COLO668 (cell line): ENCODE results near the gene DLX4.

ENCODE experiments used
- DNase-seq: peaks from one replicate; lab custom pipeline; 2025; ENCODE audit not compliant: unreplicated experiment; lab: John Stamatoyannopoulos, UW

The DLX4 gene

DNA sequence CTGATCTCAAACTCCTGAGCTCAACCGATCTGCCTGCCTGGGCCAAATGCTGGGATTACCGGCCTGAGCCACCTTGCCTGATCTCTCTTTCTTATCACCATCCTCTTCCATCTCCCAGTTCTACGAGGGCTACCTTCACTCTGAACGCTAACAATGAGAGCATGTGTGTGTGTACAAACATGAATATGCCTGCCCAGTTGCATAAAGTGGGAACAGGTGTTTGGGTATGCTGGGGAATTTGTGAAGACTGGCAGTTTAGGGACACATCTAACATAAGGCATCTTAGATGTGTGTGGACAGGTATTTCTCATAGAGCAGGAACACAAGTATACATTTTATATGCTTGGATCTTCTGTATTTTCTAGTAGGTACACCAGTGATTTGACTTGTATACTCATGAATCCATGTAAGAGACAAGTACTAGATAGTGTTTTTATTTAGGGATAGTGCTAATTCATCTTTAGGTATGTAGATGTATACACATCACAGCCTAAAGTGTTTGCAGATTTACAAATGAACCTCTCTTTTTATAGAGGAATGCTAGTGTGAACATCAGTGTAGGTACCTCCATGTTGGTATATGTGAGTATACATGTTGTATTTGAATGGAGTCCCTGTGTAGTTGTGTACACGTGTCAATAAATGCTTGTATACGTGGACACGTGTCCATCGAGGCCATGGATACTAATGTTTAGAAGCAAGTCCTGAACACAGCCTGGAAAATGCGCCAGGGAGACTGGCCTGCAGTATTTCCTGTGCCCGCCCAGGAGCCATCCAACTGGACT is 1.2 kb upstream of the DLX4 start:
- no peak for DNase-seq

DNA sequence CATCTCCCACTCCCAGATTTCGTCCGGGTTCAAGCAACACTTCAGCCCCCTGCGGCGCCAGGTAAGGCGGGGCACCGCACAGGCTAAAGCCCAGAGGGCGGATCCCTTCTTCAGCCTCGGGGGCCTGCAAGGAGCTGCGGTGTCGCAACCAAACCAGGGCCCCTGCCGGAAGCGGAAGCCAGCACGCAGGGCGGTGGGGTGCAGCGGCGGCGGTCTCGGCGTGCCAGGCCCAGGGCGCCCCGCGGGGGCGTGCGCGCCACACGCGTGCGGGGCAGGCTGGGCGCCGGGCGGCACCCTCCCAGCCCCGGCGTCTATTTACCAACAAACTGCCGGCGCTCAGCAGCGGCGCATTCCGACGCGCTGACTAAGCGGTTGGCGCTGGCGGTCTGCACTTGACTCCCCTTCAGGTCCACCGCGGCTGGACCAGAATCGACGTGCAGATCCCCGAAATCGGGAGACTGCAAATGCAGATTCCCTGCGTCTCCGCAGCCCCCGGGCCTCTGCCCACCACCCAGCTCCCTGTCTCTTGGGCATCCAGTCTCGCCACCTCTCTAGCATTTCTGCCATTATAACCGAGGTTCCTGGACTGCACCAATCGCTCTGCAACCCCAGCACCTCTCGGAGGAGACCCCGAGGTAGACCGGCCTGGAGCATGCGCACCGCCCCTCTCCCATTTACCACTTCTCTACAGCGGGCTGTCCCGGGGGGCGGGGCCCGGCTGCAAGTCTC is 421 bp upstream of the DLX4 start:
- DNase-seq: peak; percentile 28

DNA sequence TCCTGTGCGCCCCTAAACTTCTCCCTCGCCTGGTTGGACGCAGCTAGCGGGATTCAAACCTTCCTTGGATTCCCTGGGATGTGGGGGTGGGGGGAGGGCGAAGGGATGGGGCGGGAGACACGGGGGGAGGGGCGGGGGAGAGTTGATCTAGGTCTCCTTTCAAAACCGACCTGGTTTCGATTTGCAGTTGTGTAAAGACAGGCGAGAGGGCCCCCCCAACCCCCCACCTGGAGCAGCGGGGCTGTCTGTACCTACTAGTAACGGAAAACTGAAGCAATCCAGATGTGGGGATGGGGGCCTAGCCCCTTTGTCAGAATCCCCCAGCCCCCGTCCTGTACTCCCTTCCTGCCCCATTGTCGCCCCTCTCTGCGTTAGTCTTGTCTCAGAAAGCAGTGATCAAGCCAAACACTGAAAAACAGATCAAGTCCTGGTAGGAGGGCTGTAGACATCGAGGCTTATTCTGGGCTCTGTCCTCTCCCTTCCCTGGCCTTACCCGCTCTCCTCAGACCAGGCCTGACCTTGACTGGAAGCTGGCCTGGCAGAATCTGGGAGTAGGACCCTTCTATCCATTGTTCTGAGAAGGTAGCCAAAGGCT is 902 bp downstream of the DLX4 start:
- no peak for DNase-seq

DNA sequence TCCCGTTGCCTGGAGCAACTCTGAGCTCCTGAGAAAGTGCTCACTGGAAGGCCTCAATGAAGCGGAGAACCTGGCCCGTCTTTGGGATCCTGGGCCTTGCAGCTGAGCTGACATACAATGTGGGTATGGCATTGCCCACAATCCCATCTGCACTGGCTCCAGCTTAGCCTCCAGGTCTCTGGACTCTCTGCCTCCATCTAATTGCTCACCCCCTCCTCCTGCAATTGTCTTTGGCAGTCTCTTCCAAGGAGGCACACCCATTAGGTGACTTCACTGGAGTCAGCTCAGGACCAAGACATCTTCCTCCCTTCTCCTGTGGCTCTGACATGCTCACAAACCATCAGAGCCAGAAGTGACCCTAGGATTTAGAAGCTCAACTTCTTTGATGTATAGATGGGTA is 1.5 kb downstream of the DLX4 start:
- no peak for DNase-seq

DNA sequence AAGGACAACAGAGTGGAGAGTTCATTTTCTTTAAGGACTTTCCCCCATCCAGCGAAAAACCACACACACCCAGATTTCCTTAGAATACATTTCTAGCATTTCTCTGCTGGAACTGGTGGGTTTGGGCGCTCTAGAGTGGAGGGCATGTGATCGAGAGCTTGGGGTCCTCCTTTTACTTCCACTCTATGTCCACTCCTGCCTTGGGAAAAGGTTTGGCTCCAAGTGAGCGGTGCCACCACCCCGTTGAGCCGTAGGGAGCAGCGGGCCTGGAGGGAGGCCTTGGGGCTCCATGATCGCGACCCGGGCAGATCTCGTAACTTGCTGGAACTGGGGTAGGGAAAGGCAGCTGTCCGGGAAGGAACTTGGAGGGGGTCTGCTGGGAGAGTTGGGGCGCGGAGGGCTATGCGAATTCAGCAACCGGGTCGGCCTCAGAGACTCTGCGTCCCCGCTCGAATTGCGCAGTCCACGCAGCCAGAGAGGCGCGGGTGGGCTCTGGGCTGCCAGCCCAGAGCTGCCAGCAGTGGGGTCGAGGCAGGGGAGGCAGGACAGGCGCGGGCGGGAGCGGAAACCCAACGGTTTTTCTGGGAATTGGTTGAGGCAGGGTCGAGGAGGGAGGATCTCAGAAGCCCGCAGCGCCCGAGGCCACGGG is 2.3 kb downstream of the DLX4 start:
- DNase-seq: no peak

DNA sequence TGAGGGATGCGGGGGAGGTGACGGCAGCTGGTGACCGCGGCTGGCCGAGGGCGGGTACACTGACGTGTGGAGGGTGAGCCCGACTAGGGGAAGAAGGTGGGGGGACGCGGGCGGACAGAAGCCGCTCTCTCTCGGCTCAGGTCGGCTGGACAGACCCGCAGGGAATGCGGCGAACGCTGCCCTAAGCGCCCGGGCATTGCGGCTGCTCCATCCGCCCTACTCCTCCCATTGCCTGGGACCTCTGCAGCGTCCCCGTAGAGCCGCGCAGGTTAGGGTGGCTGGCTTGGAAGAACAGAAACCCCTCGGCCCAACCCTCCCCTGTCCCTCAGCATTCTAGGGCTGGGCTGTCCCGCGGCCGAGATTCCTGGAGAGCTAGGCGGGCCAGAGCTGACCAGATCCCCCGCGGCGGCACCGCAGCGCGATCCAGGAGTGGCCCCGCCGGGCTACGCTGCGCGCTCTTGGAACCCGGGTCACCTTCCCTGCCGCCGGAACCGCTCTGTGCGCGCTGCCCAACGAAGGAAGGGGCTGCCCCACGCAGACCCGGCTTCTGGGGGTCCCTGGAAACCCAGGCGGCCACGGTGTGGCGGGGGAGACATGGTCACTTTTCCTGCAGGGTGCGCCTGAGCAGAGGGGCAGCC is 3.0 kb downstream of the DLX4 start:
- no peak for DNase-seq

DNA sequence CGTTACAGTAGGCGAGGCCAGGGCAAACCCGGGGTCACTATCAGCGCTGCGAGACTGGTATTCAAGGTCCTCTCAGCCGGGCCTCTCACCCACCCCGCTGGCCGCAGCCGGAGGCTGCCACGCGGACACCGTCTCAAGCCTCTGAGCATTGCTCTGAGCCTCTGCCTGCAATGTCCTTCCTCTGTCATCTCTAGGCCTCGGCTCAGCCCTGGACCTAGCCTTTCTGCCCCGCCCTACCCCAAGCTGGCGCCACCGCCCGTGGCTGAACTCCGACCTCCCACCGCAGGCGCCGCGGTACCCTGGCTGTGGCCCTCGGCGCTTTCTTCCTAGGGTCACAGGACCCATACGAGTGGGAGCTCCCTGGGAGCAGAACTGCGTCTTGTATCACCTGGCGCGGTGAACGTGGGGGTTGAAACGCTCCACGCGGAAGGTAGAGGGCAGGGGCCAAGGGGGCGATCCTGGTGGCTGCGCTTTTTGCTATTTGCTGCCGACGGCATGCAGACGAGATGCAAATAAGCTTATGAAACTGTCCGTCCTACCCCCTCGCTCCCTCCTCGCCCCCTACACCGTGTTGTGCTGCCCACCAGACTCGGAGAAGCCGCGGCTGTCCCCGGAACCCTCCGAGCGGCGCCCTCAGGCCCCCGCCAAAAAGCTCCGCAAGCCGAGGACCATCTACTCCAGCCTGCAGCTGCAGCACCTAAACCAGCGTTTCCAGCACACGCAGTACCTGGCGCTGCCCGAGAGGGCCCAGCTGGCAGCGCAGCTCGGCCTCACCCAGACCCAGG is 3.7 kb downstream of the DLX4 start:
- DNase-seq: no peak

DNA sequence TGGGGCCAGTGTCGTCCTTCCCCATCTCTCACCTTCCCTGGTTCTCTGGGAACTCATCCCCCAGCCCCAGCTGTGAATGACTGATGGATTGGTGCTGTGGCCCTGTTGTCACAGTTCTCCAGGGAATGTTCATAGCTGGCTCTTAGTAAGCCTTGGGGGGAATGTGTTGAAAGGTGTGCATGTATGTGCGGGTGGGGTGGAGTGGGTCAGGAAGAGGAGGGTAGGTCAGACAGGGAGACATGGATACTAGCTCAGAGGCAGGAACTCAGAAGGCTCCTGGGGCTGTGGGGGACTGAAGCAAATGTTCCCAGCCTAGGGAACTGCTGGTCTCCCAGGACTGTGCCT is 4.3 kb downstream of the DLX4 start:
- DNase-seq: no peak

DNA sequence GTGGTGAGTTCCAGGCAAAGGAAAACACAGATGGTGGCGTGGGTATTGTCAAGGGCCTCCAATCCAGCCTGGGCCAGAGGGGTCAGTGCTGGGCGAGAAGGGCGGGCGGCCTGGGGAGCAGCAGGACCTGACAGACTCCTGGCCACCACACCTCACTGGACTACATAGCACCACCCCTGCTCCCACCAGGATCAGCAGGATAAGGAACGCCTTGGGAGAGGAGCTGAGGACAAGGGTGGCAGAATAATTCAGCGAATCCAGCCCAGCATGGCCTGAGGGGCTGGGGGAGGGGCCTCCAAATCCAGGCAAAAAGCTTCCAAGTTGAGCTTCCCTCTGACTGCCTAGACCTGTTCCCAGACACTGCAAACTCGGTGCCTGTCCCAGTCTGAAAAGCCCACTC is 6.5 kb downstream of the DLX4 start:
- DNase-seq: no peak

DNA sequence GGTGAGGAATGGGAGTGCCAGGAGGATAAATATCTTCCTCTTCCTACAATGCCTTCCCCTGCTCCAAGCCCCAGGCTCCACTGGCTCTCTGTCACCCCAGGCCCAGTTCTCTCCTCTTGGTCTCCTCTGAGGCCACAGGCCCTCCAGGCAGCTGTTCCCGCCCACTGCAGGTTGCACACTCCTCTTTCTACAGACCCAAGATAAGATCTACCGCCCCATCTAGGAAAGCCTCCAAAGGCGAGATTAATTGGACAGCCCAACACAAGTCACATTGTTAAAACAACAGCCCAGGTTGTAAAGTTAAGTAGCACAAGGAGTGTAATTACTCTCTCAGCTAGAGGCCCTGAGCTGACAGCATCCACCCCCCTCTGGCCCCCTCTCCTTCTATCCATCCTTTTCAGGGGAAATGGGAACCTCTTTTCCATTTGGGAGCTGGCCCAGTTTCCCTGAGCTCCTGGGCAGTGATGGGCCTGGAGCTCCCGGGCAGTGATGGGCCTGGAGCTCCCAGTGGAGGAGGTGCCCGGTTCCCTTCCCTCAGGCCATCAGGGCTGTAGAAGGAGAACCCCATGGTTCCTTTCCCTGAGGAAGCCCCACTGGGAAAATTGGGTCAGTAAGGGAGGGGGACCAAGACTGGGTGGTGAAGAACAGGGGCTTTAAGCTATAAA is 7.3 kb downstream of the DLX4 start:
- no peak for DNase-seq

DNA sequence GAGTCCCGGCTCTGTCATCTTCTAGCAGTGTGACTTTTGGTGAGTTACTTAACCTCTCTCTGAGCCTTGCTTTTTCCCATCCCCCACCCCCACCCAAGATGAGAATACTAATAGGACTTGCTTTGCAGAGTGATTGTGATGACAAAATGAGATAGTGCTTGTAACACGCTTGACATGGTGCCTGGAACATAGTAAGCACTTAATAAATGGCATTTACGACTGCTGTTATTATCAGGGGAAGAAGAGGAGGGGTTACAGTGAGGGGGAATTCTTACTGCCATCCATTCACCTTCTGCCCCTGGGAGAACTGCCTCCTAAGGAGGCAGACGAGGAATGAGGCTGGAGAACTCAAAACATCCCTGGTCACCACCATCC is 7.8 kb downstream of the DLX4 start:
- no peak for DNase-seq

DNA sequence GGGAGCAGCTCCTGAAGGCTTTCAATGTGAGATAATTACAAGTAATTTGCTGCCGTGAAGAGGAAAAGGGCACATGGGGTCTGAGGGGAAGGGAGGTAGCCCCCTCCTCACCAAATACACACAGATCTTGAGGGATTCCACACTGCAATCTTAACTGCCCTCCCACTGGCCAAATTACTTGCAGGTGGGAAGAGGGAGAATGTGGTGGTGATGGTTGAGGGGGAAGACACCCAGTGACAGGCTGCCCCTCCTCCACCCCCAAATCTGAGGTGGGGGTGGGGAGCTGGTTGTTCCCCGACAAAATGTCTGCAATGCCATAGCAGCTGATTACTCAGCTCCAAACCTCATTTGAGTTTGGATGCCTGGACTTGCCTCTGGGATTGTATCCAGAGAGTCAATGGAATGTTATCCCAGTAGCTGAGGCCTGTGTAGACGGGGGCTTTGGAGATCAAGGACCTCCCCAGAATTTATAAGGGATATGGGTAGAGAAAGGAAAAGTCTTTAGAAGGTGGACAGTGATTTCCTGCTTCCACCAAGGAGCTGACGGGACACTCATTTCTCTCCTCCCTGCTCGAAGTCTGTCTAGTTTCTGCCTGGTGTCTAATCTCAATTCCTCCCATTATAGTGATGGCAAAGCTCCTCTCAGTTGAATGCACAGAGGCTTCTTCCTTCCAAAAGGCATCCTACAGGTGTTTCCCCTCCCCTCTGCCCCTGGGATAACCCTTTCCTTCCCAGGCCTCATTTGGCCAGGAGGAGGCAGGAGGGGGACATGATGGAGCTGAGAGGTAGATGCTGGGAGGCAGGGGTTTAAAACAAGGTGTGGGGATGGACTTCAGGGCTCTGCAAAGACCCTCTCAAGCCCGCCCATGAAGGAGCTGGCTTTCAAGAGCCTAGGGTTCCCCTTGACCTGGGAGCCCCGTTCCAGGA is 8.7 kb downstream of the DLX4 start:
- no peak for DNase-seq

DNA sequence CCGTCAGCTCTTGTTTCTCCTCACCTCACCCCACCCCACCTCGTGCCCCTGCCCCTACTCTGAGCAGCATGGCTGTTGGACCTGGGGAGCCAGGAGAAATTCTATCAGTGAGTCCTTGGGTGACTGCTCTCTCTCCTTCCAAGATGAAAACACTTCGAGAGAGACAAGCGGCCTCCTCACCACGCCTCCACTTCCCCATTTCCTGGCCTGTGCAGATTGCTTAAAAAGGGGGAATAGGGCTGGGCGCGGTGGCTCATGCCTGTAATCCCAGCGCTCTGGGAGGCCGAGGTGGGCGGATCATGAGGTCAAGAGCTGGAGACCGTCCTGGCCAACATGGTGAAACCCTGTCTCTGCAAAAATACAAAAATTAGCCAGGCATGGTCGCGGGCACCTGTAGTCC is 9.5 kb downstream of the DLX4 start:
- no peak for DNase-seq

DNA sequence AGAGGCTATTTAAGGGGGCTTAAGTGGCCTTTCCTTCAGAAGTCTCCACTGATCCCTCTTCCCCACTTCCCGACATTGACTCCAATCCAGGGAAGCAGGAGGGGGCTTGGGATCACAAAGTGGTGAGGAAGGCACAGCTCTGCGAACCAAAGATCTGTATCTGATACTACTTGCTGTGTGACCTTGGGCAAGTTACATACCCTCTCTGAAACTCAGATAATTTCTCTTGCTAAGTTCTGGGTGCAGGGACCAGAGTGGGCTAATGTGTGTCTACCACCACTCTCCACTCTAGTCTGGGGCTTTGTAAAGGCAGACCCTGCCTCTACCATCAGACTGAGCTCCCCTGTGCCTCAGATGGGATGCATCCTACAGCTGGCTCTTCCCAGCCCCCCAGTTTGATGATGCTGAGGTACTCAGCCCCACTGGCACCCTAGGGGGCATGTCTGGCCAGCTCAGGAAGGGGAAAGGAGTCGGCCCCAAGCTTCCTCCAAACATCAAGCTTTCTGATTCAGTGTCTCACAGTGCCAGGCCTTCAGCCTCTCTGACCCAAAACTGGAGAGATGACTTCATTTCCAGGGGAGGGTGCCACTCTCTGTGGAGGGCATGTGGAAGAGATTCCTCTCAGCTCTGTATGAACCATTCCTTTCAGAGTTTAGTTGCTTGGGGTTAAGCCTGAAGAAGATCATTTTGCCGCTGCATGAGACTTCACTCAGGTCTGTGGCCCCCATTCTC is 10.9 kb downstream of the DLX4 start:
- DNase-seq: no peak

DNA sequence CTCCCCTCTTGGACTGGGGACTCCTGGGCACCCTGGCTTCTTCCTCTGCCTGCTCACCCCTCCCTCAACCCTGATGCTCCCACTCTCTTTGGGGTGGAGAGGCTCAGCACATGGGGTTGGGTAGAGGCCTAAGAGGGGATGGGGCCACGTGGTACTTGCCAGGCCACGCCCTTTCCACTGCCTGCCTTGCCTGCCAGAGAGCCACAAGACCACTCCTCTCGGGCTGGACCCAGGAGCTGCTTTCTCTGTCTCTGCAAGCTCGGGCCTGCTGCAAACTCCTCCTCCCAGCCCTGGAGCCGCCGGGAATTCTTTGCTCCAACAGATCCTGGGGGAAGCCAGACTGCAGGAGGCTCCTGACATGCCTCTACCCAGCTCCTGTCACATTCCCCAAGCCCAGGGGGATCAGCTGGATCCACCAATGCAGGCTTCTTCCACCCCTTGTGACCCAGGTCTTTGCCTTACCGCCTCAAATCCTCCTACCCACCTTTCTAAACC is 11.8 kb downstream of the DLX4 start:
- no peak for DNase-seq

DNA sequence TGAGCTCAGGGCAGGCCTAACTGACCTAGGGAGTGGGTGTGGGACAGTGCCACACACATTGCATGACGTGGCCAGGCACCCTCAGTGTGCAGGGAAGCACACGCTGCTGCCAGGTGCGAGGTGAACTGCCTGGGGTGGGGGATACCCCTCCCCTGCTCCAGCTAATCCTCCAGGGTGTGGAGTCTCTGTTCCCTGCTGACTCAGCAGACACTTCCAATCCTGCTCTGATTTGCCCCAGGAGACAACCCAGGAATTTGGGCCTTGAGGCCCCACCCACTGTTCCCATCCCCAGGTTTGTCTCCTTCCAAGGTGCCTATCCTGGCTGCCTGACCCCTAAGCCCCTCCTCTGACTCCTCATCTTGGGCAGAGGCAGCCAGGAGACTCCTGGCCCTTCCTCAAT is 15.3 kb downstream of the DLX4 start:
- no peak for DNase-seq

DNA sequence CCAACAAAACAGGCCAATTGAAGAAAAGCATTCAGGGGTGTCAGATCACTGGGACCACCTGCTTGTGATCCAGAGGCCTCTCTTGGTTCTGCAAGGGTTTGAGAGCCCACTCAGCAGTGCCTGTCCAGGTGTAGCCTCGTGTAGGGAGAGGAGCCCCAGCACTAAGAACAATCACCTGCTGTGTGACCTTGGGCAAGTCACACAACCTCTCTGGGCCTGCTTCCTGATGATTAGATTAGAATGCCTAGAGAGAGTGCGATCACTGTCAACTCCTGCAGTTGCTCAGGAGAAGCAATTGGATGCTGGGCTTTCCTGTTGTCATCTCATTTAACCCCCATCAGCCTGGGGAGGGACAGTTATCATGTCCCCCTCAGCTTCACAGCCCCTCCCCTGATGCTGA is 15.8 kb downstream of the DLX4 start:
- no peak for DNase-seq

DNA sequence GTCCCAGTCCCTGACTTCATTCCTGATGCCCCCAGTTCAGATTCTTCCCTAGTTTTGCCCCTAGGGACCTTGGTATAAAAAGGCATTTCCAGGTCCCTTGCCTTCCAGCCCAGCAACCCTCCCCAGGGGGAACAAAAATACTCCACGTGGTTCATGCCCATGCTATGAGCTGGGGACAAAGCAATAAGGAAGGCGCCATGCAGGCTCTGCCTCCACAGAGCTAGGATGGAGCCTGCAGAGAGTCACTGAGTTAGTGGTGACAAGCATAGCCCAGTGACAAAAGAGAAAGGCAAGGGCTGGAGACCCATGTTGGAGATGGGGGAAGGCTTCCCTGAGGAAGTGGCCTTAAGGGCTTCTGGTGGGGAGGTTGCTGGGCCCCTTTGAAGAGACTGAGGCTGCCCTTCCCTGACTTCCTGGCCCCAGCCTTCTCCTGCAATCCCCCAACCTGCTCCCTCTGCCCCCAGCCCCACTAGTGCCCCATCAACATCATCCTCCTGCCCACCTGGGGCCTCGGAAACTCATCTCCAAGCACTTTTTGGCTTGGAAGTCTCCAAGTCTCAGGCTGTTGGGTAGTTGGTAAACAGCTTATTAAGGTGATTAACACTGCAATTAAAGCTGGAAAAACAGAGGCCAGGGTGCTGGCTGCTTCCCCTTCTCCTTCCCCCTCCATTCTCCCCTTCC is 16.5 kb downstream of the DLX4 start:
- no peak for DNase-seq
